ENCODE measurements around the gene SLC27A1. TPM values are rescaled to one million over a fixed set of nuclear protein-coding genes. Genes with fewer than 3 reads are reported as not detected.

The SLC27A1 gene
- total and polyA plus RNA-seq, 2 experiments from 2014 or later, result 20.4 to 30.0 TPM

GRCh38 chr19:17455308-17456123, 14.8 kb upstream of the SLC27A1 start:
- Histone ChIP-seq H3K36me3 (ENCODE audit: low read depth) (no peaks in the 10 kb centered on the region), H3K9ac (no peak overlapping the region), H3K4me2 (ENCODE audit: unreplicated experiment) (no peak overlapping the region), H3K79me2 (ENCODE audit: insufficient read depth) (no peaks in the 10 kb centered on the region), H3F3A (ENCODE audit: insufficient read depth) (no peaks in the 10 kb centered on the region), H3K4me1 (ENCODE audit: insufficient read depth) (no peaks in the 10 kb centered on the region), H3K27me3 (replicated peaks; ENCODE audit: insufficient read depth) (peaks cover 16% of the 10 kb centered on the region; the same call in 1 of the 2 replicates), H3K27ac (no peak overlapping the region), H3K9me2 (ENCODE audit: insufficient read depth) (no peaks in the 10 kb centered on the region), H2AFZ (no peak overlapping the region), H3K9me3 (ENCODE audit: low read depth) (no peaks in the 10 kb centered on the region), H4K20me1 (ENCODE audit: insufficient read depth) (no peaks in the 10 kb centered on the region), H3K4me3 (no peak overlapping the region)
- WGBS, 2 experiments (ENCODE audit: low coverage in 1 of 2, low lambda C conversion rate in 2 of 2, missing lambda C conversion rate in 2 of 2), result 23 to 25% methylated on average over 23 to 58 of the region's 58 CpGs
- peak; percentile 31 for DNase-seq
- TF ChIP-seq EZH2phosphoT487 (IDR thresholded peaks at IDR 0.05; ENCODE audit: insufficient read depth, low read depth), result no peak
- TF ChIP-seq EZH2 (IDR thresholded peaks at IDR 0.05; ENCODE audit: insufficient read depth, poor library complexity, severe bottlenecking), result no peak
- in situ Hi-C loops (cut with MboI), result no loop called here

DNA sequence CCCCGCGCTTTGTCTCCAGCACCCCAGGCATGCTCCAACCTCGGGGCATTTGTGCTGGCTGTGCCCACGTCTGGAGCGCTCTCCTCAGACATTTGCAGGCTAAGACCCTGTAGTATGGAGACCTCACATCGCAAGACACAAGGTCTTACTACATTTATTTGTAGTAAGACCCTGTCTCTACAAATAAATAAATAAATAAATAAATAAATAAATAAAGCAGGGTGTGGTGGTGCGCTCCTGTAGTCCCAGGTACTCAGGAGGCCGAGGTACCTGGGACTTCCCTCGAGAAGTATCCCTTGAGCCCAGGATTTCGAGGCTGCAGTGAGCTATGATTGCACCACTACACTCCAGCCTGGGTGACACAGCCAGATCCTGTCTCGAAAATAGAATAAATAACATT, 14.2 kb upstream of the SLC27A1 start:
- Histone ChIP-seq H3F3A (ENCODE audit: insufficient read depth) (no peaks in the 10 kb centered on the region), H3K27ac (no peak overlapping the region), H3K36me3 (ENCODE audit: low read depth) (no peaks in the 10 kb centered on the region), H3K27me3 (replicated peaks; ENCODE audit: insufficient read depth) (peaks cover 16% of the 10 kb centered on the region; the same call in 1 of the 2 replicates), H2AFZ (no peak overlapping the region), H3K4me2 (ENCODE audit: unreplicated experiment) (no peak overlapping the region), H3K9me2 (ENCODE audit: insufficient read depth) (no peaks in the 10 kb centered on the region), H3K4me1 (ENCODE audit: insufficient read depth) (no peaks in the 10 kb centered on the region), H3K9ac (no peak overlapping the region), H3K4me3 (no peak overlapping the region), H3K79me2 (ENCODE audit: insufficient read depth) (no peaks in the 10 kb centered on the region), H3K9me3 (ENCODE audit: low read depth) (no peaks in the 10 kb centered on the region), H4K20me1 (ENCODE audit: insufficient read depth) (no peaks in the 10 kb centered on the region)
- no peak for DNase-seq
- in situ Hi-C loops (cut with MboI), result no loop called here
- TF ChIP-seq EZH2 (IDR thresholded peaks at IDR 0.05; ENCODE audit: insufficient read depth, poor library complexity, severe bottlenecking) (no peak), EZH2phosphoT487 (IDR thresholded peaks at IDR 0.05; ENCODE audit: insufficient read depth, low read depth) (no peak)
- WGBS, 2 experiments (ENCODE audit: low coverage in 1 of 2, low lambda C conversion rate in 2 of 2, missing lambda C conversion rate in 2 of 2), result 59 to 61% methylated on average over 11 of the region's 11 CpGs

DNA sequence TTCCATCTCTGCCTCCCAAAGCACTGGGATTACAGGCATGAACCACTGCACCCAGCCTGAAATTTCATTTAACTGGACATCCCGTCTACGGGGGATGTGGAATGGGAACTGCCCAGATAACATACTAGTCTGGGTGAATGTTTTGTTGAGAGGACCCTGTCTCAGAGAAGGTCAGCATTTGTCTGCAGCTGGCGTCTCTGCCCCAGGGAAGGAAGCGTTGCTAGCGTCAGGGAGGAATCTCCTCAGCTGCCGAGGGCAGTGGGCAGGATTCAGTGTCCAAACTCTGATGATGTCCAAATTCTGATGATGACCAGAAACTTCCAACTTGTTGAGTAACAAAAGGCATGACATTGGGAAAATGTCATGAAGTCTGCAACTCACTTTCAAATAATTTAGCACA, 12.7 kb upstream of the SLC27A1 start:
- Histone ChIP-seq H3F3A (ENCODE audit: insufficient read depth) (no peaks in the 10 kb centered on the region), H3K36me3 (ENCODE audit: low read depth) (no peaks in the 10 kb centered on the region), H3K4me1 (ENCODE audit: insufficient read depth) (no peaks in the 10 kb centered on the region), H3K27me3 (replicated peaks; ENCODE audit: insufficient read depth) (peaks cover 16% of the 10 kb centered on the region; the same call in 1 of the 2 replicates), H3K9ac (no peak overlapping the region), H4K20me1 (ENCODE audit: insufficient read depth) (no peaks in the 10 kb centered on the region), H3K27ac (no peak overlapping the region), H3K9me2 (ENCODE audit: insufficient read depth) (no peaks in the 10 kb centered on the region), H3K4me2 (ENCODE audit: unreplicated experiment) (no peak overlapping the region), H3K4me3 (no peak overlapping the region), H2AFZ (no peak overlapping the region), H3K9me3 (ENCODE audit: low read depth) (no peaks in the 10 kb centered on the region), H3K79me2 (ENCODE audit: insufficient read depth) (no peaks in the 10 kb centered on the region)
- in situ Hi-C loops (cut with MboI), result no loop called here
- TF ChIP-seq EZH2 (IDR thresholded peaks at IDR 0.05; ENCODE audit: insufficient read depth, poor library complexity, severe bottlenecking), result no peak
- TF ChIP-seq EZH2phosphoT487 (IDR thresholded peaks at IDR 0.05; ENCODE audit: insufficient read depth, low read depth), result no peak
- WGBS, 2 experiments (ENCODE audit: low coverage in 1 of 2, low lambda C conversion rate in 2 of 2, missing lambda C conversion rate in 2 of 2), result 35 to 39% methylated on average over 6 of the region's 6 CpGs
- peak; percentile 23 for DNase-seq

- no peaks in the 10 kb centered on the region for H3K36me3 ChIP-seq (ENCODE audit: low read depth)
- in situ Hi-C loops (cut with MboI), result no loop called here
- DNase-seq, result no peak
- no peak overlapping the region for H3K4me2 ChIP-seq (ENCODE audit: unreplicated experiment)
- H3K9me3 ChIP-seq (ENCODE audit: low read depth), result no peaks in the 10 kb centered on the region
- no peaks in the 10 kb centered on the region for H3K9me2 ChIP-seq (ENCODE audit: insufficient read depth)
- no peak overlapping the region for H2AFZ ChIP-seq
- no peaks in the 10 kb centered on the region for H3K79me2 ChIP-seq (ENCODE audit: insufficient read depth)
- peaks cover 12% of the 10 kb centered on the region; the same call in 1 of the 2 replicates for H3K27me3 ChIP-seq (replicated peaks; ENCODE audit: insufficient read depth)
- WGBS, 2 experiments (ENCODE audit: low coverage in 1 of 2, low lambda C conversion rate in 2 of 2, missing lambda C conversion rate in 2 of 2), result 42 to 54% methylated on average over 3 of the region's 3 CpGs
- no peaks in the 10 kb centered on the region for H4K20me1 ChIP-seq (ENCODE audit: insufficient read depth)
- TF ChIP-seq EZH2 (IDR thresholded peaks at IDR 0.05; ENCODE audit: insufficient read depth, poor library complexity, severe bottlenecking), result no peak
- TF ChIP-seq EZH2phosphoT487 (IDR thresholded peaks at IDR 0.05; ENCODE audit: insufficient read depth, low read depth), result no peak
- H3K4me3 ChIP-seq, result no peak overlapping the region
- H3K4me1 ChIP-seq (ENCODE audit: insufficient read depth), result no peaks in the 10 kb centered on the region
- no peak overlapping the region for H3K27ac ChIP-seq
- H3K9ac ChIP-seq, result no peak overlapping the region
- no peaks in the 10 kb centered on the region for H3F3A ChIP-seq (ENCODE audit: insufficient read depth)
Observed at GRCh38 chr19:17458970-17459369, 11.4 kb upstream of the SLC27A1 start.

Data from GM23248 (cell line).